Measurements from ENCODE around the gene TPH2. TPM values are rescaled to one million over a fixed set of nuclear protein-coding genes. Genes with fewer than 3 reads are reported as not detected.

Gene TPH2
- total RNA-seq, 1 experiment from 2014 or later, result not detected

GRCh38 chr12:71942259-71942658, 3.6 kb downstream of the TPH2 start:
- Histone ChIP-seq H3K9me2 (ENCODE audit: insufficient read depth) (no peaks in the 10 kb centered on the region), H3K79me2 (ENCODE audit: low read depth) (no peaks in the 10 kb centered on the region), H3K36me3 (ENCODE audit: low read depth) (no peaks in the 10 kb centered on the region), H3K4me3 (no peak overlapping the region), H3K4me2 (no peak overlapping the region), H3K4me1 (replicated peaks; ENCODE audit: insufficient read depth) (peaks cover 2% of the 10 kb centered on the region; the same call in 1 of the 2 replicates), H3F3A (ENCODE audit: insufficient read depth, low read depth) (no peaks in the 10 kb centered on the region), H3K9me3 (ENCODE audit: insufficient read depth, low read depth) (no peaks in the 10 kb centered on the region), H3K27me3 (ENCODE audit: insufficient read depth, low read depth) (no peaks in the 10 kb centered on the region), H3K27ac (no peak overlapping the region), H4K20me1 (ENCODE audit: insufficient read depth) (no peaks in the 10 kb centered on the region), H2AFZ (no peak overlapping the region)
- CTCF ChIA-PET, result no interaction called here
- no TSS peak for BruUV-seq (replicated peaks)
- TF ChIP-seq CTCF (conservative IDR thresholded peaks at IDR 0.05), result no peak
- TF ChIP-seq EZH2 (IDR thresholded peaks at IDR 0.05; ENCODE audit: low read depth), result no peak
- intact Hi-C loops (cut with micrococcal nuclease; ENCODE audit: unreplicated experiment), result no loop called here
- no peak for DNase-seq
- POLR2A ChIA-PET (ENCODE audit: unreplicated experiment), result no interaction called here

GRCh38 chr12:71942703-71943102, 4.1 kb downstream of the TPH2 start:
- H3K4me3 ChIP-seq, result no peak overlapping the region
- no peak overlapping the region for H3K27ac ChIP-seq
- no peak for DNase-seq
- peaks cover 5% of the 10 kb centered on the region; the same call in 1 of the 2 replicates for H3K4me1 ChIP-seq (replicated peaks; ENCODE audit: insufficient read depth)
- H3K9me3 ChIP-seq (ENCODE audit: insufficient read depth, low read depth), result no peaks in the 10 kb centered on the region
- no peaks in the 10 kb centered on the region for H3K36me3 ChIP-seq (ENCODE audit: low read depth)
- no peak for TF ChIP-seq CTCF (conservative IDR thresholded peaks at IDR 0.05)
- no peak for TF ChIP-seq EZH2 (IDR thresholded peaks at IDR 0.05; ENCODE audit: low read depth)
- BruUV-seq (replicated peaks), result no TSS peak
- H3K4me2 ChIP-seq, result no peak overlapping the region
- no peaks in the 10 kb centered on the region for H3K79me2 ChIP-seq (ENCODE audit: low read depth)
- ChIA-PET POLR2A (ENCODE audit: unreplicated experiment) (no interaction called here), CTCF (no interaction called here)
- no peaks in the 10 kb centered on the region for H4K20me1 ChIP-seq (ENCODE audit: insufficient read depth)
- H3K27me3 ChIP-seq (ENCODE audit: insufficient read depth, low read depth), result no peaks in the 10 kb centered on the region
- no peaks in the 10 kb centered on the region for H3K9me2 ChIP-seq (ENCODE audit: insufficient read depth)
- intact Hi-C loops (cut with micrococcal nuclease; ENCODE audit: unreplicated experiment), result no loop called here
- H2AFZ ChIP-seq, result no peak overlapping the region
- no peaks in the 10 kb centered on the region for H3F3A ChIP-seq (ENCODE audit: insufficient read depth, low read depth)

GRCh38 chr12:71945121-71945520, 6.5 kb downstream of the TPH2 start:
- POLR2A ChIA-PET (ENCODE audit: unreplicated experiment), result no interaction called here
- BruUV-seq (replicated peaks), result no TSS peak
- no peaks in the 10 kb centered on the region for H4K20me1 ChIP-seq (ENCODE audit: insufficient read depth)

More at GRCh38 chr12:71945121-71945520, 6.5 kb downstream of the TPH2 start:
- no peaks in the 10 kb centered on the region for H3K9me2 ChIP-seq (ENCODE audit: insufficient read depth)
- H3F3A ChIP-seq (ENCODE audit: insufficient read depth, low read depth), result no peaks in the 10 kb centered on the region
- H3K27me3 ChIP-seq (ENCODE audit: insufficient read depth, low read depth), result no peaks in the 10 kb centered on the region
- H3K9me3 ChIP-seq (ENCODE audit: insufficient read depth, low read depth), result no peaks in the 10 kb centered on the region
- H2AFZ ChIP-seq, result no peak overlapping the region
- no peak overlapping the region for H3K27ac ChIP-seq
- no peaks in the 10 kb centered on the region for H3K79me2 ChIP-seq (ENCODE audit: low read depth)
- no peak for DNase-seq
- TF ChIP-seq EZH2 (IDR thresholded peaks at IDR 0.05; ENCODE audit: low read depth), result no peak
- no peak for TF ChIP-seq CTCF (conservative IDR thresholded peaks at IDR 0.05)
- H3K4me2 ChIP-seq, result no peak overlapping the region
- CTCF ChIA-PET, result no interaction called here
- H3K4me3 ChIP-seq, result no peak overlapping the region
- no peaks in the 10 kb centered on the region for H3K36me3 ChIP-seq (ENCODE audit: low read depth)
- H3K4me1 ChIP-seq (replicated peaks; ENCODE audit: insufficient read depth), result peaks cover 8% of the 10 kb centered on the region; the same call in 1 of the 2 replicates
- intact Hi-C loops (cut with micrococcal nuclease; ENCODE audit: unreplicated experiment), result no loop called here

Measured in PC-9 (cell line).